CD4-positive, alpha-beta T cell treated with Interleukin-6 for 4 hours (primary cell): ENCODE results near the gene DSP.
A peak's percentile ranks its signal among the peaks of the same experiment; 100 is the strongest.

Experiments
- DNase-seq: peaks from one replicate; pipeline ENCODE4 v3.0.0-alpha.2; 2020; ENCODE audit warnings: mixed read lengths

DSP gene, protein sequence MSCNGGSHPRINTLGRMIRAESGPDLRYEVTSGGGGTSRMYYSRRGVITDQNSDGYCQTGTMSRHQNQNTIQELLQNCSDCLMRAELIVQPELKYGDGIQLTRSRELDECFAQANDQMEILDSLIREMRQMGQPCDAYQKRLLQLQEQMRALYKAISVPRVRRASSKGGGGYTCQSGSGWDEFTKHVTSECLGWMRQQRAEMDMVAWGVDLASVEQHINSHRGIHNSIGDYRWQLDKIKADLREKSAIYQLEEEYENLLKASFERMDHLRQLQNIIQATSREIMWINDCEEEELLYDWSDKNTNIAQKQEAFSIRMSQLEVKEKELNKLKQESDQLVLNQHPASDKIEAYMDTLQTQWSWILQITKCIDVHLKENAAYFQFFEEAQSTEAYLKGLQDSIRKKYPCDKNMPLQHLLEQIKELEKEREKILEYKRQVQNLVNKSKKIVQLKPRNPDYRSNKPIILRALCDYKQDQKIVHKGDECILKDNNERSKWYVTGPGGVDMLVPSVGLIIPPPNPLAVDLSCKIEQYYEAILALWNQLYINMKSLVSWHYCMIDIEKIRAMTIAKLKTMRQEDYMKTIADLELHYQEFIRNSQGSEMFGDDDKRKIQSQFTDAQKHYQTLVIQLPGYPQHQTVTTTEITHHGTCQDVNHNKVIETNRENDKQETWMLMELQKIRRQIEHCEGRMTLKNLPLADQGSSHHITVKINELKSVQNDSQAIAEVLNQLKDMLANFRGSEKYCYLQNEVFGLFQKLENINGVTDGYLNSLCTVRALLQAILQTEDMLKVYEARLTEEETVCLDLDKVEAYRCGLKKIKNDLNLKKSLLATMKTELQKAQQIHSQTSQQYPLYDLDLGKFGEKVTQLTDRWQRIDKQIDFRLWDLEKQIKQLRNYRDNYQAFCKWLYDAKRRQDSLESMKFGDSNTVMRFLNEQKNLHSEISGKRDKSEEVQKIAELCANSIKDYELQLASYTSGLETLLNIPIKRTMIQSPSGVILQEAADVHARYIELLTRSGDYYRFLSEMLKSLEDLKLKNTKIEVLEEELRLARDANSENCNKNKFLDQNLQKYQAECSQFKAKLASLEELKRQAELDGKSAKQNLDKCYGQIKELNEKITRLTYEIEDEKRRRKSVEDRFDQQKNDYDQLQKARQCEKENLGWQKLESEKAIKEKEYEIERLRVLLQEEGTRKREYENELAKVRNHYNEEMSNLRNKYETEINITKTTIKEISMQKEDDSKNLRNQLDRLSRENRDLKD (N-terminal part only)

DNA sequence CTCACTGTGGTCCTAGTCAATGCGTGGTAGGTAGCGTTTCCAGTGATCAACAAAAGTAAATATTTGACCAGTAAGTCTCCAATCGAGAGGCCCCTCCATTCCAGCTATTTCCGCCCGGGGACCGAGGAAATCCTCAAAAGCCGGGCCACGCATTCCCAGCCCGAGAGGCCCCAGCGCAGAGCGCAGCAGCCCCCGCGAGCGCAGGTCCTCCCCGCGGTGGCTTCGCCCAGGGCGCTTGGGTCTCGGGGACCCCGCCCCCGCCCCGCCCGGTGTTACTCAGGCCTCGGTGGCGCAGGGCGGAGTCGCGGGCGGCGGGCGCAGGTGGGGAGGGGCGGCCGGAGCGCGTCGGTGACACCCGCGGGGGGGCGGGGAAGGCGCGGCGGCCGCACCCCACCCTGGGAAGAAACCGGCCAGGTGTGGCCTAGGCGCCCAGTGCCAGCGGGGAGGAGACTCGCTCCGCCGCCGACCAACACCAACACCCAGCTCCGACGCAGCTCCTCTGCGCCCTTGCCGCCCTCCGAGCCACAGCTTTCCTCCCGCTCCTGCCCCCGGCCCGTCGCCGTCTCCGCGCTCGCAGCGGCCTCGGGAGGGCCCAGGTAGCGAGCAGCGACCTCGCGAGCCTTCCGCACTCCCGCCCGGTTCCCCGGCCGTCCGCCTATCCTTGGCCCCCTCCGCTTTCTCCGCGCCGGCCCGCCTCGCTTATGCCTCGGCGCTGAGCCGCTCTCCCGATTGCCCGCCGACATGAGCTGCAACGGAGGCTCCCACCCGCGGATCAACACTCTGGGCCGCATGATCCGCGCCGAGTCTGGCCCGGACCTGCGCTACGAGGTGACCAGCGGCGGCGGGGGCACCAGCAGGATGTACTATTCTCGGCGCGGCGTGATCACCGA lies at the start of gene DSP:
Gene DSP (plus strand): TSS at position 497 of the 890 bp plus-strand sequence. CDS start 245 bp downstream, at position 742.
- DNase-seq = peak; percentile 24

DNA sequence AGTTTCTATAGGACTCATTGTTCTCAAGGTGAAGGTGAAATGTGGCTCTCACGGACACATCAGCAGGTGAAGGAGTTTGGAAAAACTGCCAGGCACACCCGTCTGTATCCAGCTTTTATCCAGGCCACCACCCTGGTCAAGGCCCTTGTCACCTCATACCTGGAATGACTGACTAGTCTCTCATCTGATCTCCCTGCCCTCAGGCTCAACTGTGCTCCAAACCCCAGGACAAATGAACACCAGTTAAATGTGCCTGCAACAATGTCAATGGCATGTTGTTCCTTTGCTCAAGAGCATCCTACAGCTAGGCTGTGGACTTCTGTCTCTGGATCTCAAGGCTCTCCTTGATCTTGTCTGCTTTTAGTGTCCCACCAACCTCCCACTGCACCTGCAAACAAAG lies 47.6 kb upstream of the DSP start:
- DNase-seq = no peak

DNA sequence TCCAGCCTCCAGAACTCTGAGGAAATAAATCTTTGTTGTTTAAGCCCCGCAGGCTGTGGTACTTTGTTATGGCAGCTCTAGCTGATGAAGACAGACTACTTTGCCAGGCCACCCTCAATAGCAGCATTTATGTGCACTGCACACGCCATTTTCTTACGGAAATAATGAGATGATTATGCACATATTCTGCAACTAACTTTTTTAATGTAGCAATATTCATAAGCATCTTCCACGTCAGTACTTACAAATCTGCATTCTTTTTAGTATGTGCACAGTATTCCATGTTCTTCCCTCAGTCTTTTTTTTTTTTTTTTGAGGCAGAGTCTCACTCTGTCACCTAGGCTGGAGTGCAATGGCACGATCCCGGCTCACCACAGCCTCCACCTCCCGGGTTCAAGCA lies 46.8 kb upstream of the DSP start:
- no peak for DNase-seq

DNA sequence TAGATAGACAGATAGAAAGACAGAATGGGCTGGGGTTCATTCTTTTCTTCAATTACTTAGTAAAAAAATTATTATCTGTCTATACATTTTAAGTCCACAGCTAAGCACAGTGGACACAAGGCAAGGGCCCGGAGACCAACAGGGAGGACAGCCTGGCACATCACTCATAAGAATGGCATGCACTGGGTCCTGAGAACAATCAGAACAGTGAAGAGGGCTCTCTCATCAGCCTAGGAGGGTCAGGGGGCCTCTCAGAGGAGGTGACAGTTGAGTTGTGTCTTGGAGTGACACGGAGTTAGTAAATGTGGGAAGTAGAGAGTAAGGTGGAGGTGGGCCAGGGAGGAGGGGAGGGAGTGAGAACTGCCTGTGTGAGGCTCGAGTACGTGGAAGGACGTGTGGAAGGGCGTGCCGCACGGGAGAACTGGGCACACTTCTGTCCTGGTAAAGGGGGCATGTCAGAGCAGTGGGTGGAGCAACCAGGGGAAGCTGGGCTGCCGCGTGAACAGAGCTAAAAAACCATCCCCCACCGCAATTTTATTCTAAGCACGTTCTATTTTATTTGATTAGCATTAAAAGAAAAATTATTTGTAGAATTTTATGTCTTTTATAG lies 45.1 kb upstream of the DSP start:
- DNase-seq = no peak

DNA sequence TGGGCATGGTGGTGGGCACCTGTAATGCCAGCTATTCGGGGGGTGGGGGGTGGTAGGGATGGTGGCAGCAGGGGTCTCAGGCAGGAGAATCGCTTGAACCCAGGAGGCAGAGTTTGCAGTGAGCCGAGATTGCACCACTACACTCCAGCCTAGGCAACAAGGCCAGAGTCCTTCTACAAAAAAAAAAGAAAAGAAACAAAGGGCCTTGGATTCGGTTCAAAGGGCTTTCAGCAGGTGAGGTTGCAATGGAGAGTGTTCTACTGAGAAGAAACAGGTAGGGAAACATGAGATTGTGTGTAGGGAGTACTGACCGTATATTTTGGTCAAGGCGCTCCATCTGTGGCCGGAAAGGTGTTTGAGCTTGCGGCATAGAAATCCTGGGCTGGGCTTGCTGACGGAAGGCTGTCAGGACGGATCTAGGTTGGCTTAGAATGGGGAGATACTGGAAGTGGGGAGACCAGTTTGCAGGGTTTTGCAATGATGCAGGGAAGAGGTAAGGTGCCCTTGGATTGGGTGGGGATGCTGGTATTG lies 40.7 kb upstream of the DSP start:
- DNase-seq = no peak

DNA sequence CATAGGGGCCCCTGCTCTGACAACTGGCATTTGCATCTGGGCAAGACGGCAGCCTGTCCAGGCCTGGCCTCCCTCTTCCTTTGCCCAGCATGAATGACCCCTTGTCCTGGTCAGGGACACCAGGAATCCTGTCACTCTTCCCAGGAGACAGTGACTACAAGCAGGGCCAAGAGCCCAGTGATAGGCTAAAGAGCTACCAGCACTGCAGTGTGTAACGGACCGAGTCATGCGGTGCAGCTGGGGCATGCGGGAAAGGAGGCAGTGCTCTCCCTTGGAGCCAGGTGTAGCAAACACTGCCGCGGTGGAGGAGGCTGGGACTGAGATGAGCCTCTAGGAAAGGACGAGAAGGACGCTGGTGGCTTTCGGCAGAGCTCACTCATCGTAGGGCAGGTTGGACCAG lies 38.7 kb upstream of the DSP start:
- no peak for DNase-seq

DNA sequence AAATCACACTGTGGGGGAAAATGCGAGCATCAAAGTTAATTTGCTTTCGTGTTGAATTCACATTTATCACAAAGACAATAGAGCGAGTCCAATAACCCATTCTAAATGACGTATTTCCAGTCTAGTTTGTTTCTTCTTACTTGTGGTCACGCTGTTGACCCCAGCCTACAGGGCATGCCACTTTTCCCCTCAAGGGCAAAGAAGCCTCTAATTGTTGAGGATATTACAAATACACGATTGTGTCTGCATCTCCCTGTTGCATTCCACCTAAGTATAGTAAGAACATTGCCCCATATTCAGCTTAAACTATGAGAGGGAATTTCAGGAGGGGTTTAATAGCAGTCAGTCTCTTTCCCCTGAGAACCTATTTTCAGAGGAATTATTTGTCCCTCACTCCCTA lies 37.4 kb upstream of the DSP start:
- no peak for DNase-seq

DNA sequence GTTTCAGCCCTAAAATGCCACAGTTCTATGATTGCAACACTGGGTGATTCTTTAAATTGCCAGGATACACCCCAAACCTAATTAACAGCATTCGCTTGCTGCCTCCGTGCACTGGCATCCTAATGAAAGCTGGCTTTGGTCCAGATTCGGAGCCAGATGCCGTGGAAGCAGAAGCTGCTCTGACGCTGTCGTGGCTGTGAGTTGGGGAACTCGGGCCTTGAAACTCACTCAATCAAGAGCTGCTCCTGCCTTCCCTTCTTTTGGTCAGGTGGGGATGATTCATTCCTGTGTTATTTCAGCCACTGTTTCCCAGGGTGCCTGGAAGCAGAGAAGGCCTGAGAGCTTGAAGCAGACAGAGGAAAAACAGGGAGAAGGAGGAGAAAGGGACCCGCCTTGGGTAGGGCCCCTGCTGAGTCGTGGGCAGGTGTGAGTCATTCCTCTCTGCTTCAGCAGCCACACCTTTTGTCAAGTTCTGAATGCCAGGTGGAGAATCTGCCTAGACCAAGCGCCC lies 36.2 kb upstream of the DSP start:
- no peak for DNase-seq

DNA sequence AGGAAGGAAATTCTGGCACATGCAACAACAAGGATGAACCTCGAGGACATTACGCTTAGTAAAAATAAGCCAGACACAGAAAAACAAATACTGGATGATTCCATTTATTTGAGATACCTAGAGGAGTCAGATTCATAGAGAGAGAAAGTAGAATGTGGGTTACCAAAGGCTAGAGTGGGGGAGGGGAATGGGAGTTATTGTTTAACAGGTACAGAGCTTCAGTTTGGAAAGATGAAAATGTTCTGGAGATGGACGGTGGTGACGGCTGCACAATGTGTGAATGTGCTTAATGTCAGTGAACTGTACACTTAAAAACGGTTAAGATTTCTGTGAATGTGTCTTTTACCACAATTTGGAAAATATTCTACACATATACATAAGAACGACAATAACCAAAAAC lies 33.9 kb upstream of the DSP start:
- no peak for DNase-seq

DNA sequence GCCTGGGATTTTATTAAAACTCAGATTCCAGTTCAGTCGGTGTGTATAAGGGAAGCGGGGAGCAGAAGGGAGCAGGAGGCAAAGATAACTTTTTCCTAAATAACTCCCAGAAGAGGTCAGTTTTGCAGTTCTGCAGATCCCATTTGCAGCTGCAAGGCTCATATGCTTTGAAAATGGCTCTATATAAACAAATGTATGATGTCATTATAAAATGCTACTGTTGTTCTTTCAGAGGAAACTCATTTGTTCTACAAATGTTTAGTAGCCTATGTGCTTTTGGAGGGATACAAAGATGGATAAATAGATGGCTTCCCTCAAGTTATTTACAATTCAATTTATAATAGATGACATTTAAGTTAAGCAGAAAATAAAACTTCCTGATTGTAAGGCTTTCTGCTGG lies 29.2 kb upstream of the DSP start:
- DNase-seq = no peak

DNA sequence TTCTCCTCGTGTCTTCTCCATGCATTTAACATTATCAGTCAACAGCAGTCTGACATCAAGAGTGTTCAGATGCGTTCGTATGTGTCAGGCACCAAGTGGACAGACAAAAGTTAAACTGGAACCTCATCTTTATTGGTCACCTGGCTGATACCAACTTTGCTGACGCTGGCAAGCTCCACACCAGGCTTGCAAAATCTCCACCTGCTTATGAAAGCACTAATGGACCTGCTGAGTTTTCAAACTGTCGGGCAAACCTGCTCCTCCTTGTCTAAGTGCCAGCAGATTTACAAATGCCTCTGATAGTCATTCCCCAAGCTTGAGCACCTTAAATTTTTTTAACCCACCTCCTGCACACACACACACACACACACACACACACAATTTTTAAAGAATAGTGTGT lies 27.9 kb upstream of the DSP start:
- no peak for DNase-seq

DNA sequence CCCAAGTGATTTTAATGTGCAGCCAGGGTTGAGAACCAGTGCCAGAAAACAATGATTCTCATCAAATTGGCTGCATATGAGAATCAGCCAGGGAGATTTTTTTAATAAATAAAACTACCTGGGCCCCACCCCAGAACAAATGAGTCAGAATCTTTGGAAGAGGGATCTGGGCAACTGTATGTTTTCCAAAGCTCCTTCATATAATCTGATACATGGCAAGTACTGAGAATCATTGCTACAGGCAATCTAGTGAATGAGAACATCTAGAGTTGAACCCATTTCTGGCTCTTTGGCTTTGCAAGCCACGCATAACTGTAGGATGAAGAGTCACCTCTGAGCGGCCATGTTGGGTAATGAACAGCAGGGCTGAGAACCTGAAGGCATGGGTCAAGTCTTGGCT lies 26.1 kb upstream of the DSP start:
- no peak for DNase-seq

DNA sequence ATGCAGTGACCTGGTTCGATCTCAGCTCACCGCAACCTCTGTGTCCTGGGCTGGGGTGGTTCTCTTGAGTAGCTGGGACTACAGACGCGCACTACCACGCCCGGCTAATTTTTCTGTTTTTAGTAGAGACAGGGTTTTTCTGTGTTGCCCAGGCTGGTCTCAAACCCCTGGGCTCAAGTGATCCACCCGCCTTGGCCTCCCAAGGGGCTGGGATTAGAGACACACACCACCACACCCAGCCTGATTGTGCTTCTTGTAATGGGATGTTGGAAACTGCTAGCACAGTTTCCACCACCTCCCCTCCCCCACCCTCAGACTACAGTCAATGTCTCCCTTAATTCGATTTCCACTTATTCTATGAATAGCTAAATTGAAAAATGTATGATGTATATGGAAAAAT lies 22.6 kb upstream of the DSP start:
- DNase-seq = no peak

DNA sequence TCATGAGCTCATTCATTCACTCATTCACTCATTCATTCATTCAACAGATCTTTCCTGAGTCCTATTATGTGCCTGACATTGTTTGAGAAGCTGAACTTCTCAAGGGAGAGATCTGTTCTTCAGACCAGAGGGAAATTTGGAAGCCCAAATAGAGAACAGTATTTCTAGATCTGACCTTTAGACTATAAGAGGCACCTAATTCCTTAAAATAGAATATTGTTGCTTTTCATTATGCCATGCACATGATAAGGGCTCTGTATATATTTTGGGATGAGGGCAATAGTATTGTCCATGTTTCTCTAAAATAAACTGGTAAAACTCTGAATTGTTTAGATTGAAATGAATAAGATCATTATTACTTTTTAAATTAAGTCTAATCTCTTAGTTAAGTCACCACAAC lies 18.6 kb upstream of the DSP start:
- no peak for DNase-seq

DNA sequence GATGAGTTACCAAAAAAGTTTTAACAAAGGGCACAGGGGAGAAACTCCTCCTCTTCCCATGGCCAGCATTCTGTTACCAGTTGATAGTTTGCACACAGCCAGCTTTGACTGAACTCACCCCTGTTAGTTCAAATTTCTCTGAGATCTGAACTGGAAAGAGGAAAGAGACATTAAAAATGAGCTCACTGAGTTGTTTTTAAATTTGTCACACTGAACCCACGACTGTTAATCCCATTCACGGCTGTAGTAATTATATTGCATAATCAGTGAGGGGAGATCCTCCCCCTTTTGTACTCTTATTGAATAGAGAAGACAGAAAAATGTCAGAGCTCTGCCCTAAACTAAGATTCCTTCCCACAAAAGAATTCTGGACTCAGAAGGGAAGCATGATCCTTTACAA lies 17.5 kb upstream of the DSP start:
- DNase-seq = no peak

DNA sequence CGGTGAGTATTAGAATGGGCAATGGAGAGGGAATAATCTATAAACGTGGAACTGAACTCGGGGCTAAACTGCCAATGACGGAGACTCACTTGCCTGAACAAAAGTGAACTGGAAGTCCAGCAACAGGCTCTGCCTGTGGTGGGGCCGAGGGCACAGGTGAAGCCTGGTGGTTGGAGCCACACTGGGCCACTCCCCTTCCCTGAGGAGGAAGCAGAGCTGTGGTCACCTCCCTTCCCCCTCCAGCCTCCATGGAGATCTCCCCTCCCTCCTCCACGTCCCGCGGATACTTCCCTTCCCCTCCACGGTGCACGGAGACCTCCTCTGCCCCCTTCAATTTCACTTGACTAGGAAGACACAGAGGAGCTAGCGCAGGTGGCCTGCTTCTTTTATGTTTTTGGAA lies 14.7 kb upstream of the DSP start:
- DNase-seq = no peak

DNA sequence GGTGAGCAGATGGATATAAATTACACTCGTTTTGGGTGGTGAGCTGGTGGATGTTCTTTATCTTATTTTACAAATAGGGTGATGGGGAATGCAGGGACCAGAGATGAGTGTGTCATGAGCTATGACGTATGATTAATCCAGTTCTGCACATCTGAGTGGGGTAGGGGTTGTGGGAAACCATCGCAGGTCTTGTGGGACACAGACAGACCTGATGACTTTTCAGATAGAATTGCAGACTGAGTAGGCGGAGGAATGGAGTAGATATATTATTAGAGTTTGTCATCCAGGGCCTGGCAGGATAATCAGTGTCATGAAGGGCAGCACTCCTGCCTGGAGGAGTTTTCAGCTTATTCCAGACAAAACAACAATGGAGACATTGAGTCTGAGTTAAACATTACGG lies 12.9 kb upstream of the DSP start:
- no peak for DNase-seq

DNA sequence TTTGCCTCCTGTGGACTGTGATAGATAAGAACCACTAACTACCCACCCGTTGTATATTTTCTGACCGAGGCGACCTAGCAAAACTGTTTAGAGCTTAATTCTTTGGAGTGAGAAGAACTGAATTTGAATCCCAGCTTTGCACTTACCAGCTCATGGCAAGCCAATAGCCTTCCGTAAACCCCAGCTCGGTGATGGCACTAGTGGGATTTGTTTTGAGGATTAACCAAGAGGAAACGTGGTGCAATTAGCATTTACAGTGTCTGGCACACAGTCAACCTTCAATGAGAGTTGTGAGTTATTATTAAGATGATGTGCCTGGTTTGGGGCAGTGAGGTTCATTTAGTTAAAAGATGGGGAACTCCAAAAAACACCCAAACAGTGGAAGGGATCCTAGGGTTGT lies 12.3 kb upstream of the DSP start:
- no peak for DNase-seq

DNA sequence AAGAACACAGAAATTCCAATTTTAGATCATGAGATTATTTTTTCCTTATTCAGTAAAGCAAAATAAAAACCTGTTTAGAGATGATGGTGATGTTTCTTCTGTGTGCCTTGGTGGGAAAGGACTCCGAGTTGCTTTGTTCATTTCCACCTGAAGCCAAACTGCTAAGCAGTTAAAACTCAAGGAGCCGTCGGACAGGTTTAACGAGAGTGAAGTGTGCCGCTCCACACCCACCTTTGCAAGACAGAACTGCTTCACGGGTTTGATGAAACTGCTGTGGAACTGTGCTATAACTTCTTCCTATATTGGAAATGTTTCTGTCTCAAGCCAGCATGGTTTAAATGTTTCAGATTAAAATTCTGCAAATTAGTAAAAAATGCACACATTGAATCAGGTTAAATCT lies 9.2 kb upstream of the DSP start:
- DNase-seq = no peak

DNA sequence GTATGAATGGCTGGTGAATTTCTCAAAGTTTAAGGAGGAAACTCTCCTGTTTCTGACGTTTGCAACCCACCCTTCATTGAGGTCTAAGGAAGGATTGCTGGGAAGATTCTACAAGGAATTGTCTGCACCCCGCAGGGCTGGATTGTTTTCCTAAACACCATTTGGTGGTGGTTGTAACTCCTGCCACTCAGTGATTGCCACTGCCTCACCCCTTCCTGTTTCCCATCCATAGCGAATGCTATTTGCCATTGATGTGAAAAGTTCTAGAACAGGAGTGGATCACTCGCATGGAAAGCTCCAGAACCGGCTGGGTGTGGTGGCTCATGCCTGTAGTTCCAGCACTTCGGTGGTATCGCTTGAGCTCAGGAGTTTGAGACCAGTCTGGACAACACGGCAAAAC lies 8.7 kb upstream of the DSP start:
- DNase-seq = no peak

DNA sequence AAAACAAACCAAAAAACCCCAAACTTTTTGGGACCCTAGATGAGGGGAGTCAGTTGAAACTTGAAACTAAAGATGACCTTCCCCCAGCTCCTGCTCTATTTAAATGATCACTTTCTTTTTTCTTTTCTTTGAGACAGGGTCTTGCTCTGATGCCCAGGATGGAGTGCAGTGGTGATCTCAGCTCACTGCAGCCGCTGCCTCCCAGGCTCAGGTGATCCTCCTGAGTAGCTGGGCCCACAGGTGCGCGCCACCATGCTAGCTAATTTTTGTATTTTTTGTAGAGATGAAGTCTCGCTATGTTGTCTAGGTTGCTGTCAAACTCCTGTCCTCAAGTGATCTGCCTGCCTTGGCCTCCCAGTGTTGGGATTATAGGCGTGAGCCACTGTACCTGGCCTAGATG lies 7.3 kb upstream of the DSP start:
- no peak for DNase-seq
